GM13977 (cell line): ENCODE data around the gene LRRFIP2.

ENCODE experiments used
- DNase-seq: peaks from one replicate; pipeline ENCODE4 v3.0.0; 2012; ENCODE audit warnings: low spot score
- in situ Hi-C: fragments of 300-500 bp; cut with MboI; formaldehyde crosslinking; loops from one replicate; pipeline ENCODE4 v1.12.0; 2022; ENCODE audit warnings: low sequenced_read_pairs, low pct_unique_long_range_greater_than_20kb, mixed read lengths, inconsistent platforms; ENCODE audit not compliant: unreplicated experiment
- TF ChIP-seq, protein P1 (sequence below): IDR thresholded peaks from 2 replicates; pipeline ENCODE4 v1.5.1; 2012; ENCODE audit warnings: mild to moderate bottlenecking, control low read depth; ENCODE audit not compliant: insufficient read depth; ENCODE audit errors: extremely low read depth, missing control alignments

The LRRFIP2 gene

GRCh38 chr3:37135561-37135960, 38.8 kb downstream of the LRRFIP2 start:
- TF ChIP-seq, protein P1, sequence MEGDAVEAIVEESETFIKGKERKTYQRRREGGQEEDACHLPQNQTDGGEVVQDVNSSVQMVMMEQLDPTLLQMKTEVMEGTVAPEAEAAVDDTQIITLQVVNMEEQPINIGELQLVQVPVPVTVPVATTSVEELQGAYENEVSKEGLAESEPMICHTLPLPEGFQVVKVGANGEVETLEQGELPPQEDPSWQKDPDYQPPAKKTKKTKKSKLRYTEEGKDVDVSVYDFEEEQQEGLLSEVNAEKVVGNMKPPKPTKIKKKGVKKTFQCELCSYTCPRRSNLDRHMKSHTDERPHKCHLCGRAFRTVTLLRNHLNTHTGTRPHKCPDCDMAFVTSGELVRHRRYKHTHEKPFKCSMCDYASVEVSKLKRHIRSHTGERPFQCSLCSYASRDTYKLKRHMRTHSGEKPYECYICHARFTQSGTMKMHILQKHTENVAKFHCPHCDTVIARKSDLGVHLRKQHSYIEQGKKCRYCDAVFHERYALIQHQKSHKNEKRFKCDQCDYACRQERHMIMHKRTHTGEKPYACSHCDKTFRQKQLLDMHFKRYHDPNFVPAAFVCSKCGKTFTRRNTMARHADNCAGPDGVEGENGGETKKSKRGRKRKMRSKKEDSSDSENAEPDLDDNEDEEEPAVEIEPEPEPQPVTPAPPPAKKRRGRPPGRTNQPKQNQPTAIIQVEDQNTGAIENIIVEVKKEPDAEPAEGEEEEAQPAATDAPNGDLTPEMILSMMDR, result no peak
- in situ Hi-C loops, result no loop called here
- DNase-seq, result no peak

DNA sequence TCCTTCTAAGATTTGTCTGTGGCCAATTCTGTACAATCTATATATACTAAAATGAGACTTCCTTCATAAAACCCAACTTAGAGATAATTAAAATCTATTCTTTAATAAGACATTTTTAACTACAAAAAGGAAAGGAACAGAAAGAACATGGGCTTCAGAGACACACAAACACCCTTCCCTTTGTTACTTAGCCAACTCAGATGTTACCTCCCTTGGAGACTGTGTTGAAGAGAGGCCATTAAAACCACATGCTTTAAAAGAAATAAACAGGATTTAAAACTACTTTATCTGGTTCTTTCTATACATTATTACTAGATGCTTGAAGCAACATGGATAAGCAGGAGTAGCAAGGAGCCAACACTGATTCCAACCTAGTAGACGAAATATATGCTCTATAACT, 42.0 kb downstream of the LRRFIP2 start:
- DNase-seq, result no peak
- TF ChIP-seq, protein P1, result no peak
- in situ Hi-C loops, result no loop called here

- no peak for DNase-seq
- in situ Hi-C loops, result no loop called here
- TF ChIP-seq, protein P1, result no peak
Observed at GRCh38 chr3:37131860-37132144, 42.6 kb downstream of the LRRFIP2 start.

DNA sequence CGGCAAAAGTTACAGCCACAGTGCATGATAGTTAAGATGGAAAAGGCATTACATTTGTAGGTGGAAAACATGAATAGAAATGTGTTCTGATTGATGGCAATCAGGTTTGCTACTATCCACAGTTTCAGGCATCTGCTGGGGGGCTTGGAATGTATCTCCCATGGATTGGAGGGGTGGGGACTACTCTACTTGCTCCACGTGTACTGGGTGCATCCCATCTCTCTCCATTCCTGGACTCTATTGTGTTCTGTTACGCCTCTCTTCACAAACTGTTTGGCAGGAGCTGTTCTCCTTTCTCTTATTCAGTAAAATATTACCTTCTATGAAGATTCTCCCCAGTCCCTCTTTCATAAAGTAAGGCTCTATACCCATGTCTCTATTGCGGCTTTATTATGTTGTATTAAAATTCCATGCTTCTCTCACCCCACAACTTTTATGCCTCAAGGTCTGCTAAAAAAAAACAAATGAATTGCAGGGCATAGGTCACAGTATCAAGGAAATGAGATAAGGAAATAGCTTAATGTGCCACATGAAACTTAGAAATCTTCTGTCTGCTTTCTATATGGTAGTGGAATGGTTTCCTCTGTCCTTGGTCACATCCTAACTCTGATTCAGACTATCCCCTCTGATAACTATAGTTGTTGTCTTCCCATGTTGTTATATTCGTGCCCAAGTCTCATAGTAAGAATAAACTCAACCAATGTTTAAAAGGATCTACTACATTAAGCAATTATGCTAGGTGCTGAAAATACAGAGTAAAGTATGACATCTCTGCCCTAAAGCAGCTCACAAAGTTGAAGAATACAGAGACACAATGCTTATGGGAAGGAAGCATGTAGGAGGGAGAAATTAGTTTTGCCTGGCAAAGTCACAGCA, 43.2 kb downstream of the LRRFIP2 start:
- DNase-seq, result no peak
- TF ChIP-seq, protein P1, result no peak
- in situ Hi-C loops, result no loop called here

- in situ Hi-C loops, result no loop called here
- DNase-seq, result no peak
Observed at GRCh38 chr3:37130448-37130847, 43.9 kb downstream of the LRRFIP2 start.

DNA sequence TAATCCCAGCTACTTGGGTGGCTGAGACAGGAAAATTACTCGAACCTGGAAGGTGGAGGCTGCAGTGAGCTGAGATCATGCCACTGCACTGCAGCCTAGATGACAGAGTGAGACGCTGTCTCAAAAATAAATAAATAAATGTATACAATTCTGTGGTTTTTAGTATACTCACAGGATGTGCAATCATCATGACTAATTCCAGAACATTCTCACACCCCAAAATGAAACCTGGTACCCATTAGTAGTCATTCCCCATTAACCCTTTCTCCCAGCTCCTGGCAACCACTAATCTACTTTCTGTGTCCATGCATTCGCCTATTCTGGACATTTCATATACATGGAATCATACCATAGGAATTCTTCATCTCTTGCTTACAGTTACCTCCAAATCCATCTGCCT, 44.5 kb downstream of the LRRFIP2 start:
- TF ChIP-seq, protein P1, result no peak
- no peak for DNase-seq
- in situ Hi-C loops, result no loop called here

More at GRCh38 chr3:37130448-37130847, 43.9 kb downstream of the LRRFIP2 start:
- TF ChIP-seq, protein P1, result no peak
